HG02885 (cell line): ENCODE measurements around the gene PLA2G5.

ENCODE experiments used
- ATAC-seq: cut with Tn5 transposase; IDR thresholded peaks from one replicate; pipeline ENCODE4 v1.9.1; 2021; ENCODE audit warnings: mild to moderate bottlenecking; ENCODE audit not compliant: unreplicated experiment, poor library complexity

Gene PLA2G5

DNA sequence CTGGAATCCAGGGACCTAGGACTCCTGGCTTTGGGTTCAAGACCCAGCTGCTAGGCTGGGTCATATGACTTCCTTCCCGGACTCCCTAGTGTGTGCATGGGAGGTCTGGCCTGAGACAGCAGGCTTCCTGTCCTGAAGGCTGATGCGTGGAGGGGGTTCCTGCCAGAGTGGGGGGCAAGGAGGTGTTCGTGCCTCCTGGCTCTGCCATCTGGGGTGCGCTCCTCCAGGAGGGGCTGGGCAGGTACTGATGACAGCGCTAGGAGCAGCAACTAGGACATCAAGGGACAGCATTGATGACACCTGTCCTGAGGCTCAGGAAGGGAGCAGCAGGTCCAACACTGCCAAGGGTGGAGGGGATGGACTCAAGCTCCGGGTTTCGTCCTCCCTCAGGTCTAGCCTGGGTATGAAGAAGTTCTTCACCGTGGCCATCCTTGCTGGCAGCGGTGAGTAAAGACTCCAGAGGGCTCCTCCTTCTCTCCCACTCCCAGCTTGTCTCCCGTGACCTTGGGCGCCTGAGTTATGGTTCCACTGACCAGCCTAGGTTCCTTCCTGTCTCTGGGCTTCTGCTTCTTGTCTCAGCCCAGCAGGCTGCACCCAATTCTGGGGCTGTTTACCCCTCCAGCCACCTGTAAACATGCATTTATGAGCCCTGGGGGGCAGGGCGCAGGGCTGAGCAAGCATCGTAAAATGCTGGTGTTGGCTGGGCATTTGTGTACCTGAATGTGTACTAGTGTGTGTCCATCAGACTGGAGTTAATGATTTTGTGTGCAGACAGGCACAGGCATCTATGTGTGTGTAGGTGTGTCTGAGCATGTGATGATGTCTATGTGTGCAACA lies 70.0 kb downstream of the PLA2G5 start:
- no peak for ATAC-seq

DNA sequence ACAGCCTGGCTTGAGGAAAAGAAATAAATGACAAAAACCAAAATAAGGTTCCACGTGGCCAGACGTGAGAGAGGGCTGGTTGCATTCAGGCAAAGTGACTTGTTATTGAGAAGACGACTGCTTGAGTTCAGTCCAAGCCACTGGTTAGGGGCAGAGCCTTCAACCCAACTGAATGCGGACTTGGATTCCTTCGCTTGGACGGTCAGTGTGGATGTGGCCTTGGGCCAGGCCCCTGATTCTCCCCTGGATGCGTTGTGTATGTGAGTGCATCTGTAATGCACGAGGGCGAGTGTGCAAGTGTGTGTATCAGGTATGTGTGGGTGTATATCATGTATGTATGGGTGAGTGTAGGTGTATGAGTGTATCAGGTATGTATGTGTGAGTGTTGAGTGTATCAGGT lies 71.0 kb downstream of the PLA2G5 start:
- no peak for ATAC-seq

DNA sequence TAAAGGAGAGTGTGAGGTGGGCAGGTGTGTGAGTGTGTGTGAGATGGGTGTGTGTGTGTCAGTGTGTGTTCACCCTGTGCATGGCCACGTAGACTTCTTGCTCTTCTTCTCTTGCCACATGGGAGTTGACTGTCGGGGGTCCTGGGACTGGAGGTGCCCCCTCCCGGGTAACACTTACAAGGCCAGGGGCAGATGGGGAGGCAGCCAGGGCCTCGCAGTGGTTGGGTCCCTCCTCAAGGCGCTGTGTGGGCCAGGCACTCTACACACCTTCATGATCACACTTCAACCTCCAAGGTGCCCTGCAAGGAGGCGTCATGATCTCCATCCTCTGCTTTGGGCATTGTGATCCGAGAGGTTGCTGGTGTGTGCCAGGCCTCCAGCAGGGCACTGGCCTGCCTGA lies 71.5 kb downstream of the PLA2G5 start:
- ATAC-seq, result no peak
